Left renal cortex interstitium (tissue), 4 donors: Measurements from ENCODE around the gene ADAM23. TPM values are rescaled to one million over a fixed set of nuclear protein-coding genes. Genes with fewer than 3 reads are reported as not detected.
A peak's percentile ranks its signal among the peaks of the same experiment; 100 is the strongest.

Source experiments
- DNase-seq, 4 donors: peaks; one replicate each; pipeline ENCODE4 v3.0.0-alpha.2; 2013; ENCODE audit warnings: low read depth in 4 of 4, low spot score in 2 of 4, missing footprints in 1 of 4
- polyA plus RNA-seq, 4 donors: library from polyadenylated mRNA; unstranded; fragments of 120-200 nt; gene quantifications; one replicate each; pipeline ENCODE4 v1.2.1, GENCODE V29; 2013; ENCODE audit not compliant: insufficient read length in 4 of 4

The ADAM23 gene
- polyA plus RNA-seq, 4 donors, result 3.0 to 7.6 (median 4.5) TPM

GRCh38 chr2:206442474-206442832 lies 879 bp upstream of the ADAM23 start:
- DNase-seq, result no peak

GRCh38 chr2:206443735-206444527 lies 599 bp downstream of the ADAM23 start:
- DNase-seq, result peak in 2 of 4 donors; percentile 19 to 23

- DNase-seq, result no peak
Measured at GRCh38 chr2:206445948-206446347, 2.6 kb downstream of the ADAM23 start.

GRCh38 chr2:206452242-206452641 lies 8.9 kb downstream of the ADAM23 start:
- DNase-seq, result no peak

GRCh38 chr2:206452750-206453149 lies 9.4 kb downstream of the ADAM23 start:
- no peak for DNase-seq

- DNase-seq, result no peak
Measured at GRCh38 chr2:206456078-206456754, 12.9 kb downstream of the ADAM23 start.

GRCh38 chr2:206457188-206457634 lies 13.9 kb downstream of the ADAM23 start:
- DNase-seq, result no peak

- no peak for DNase-seq
Measured at GRCh38 chr2:206462240-206462854, 19.0 kb downstream of the ADAM23 start.

GRCh38 chr2:206463685-206464084 lies 20.4 kb downstream of the ADAM23 start:
- DNase-seq, result no peak

GRCh38 chr2:206464597-206464996 lies 21.3 kb downstream of the ADAM23 start:
- DNase-seq, result no peak

GRCh38 chr2:206471524-206472062 lies 28.3 kb downstream of the ADAM23 start:
- no peak for DNase-seq

GRCh38 chr2:206472094-206472493 lies 28.8 kb downstream of the ADAM23 start:
- DNase-seq, result no peak

- DNase-seq, result no peak
Measured at GRCh38 chr2:206474099-206474498, 30.8 kb downstream of the ADAM23 start.

GRCh38 chr2:206477296-206477695 lies 34.0 kb downstream of the ADAM23 start:
- no peak for DNase-seq

GRCh38 chr2:206478340-206478739 lies 35.0 kb downstream of the ADAM23 start:
- no peak for DNase-seq

GRCh38 chr2:206480161-206480560 lies 36.8 kb downstream of the ADAM23 start:
- DNase-seq, result no peak

- no peak for DNase-seq
Measured at GRCh38 chr2:206480620-206481019, 37.3 kb downstream of the ADAM23 start.

- DNase-seq, result no peak
Measured at GRCh38 chr2:206481056-206481455, 37.7 kb downstream of the ADAM23 start.

- no peak for DNase-seq
Measured at GRCh38 chr2:206482123-206482522, 38.8 kb downstream of the ADAM23 start.

GRCh38 chr2:206482633-206483032 lies 39.3 kb downstream of the ADAM23 start:
- DNase-seq, result no peak

GRCh38 chr2:206488053-206488452 lies 44.7 kb downstream of the ADAM23 start:
- no peak for DNase-seq
